GM12878 (cell line): Measurements from ENCODE around the gene FLNC. TPM values are rescaled to one million over a fixed set of nuclear protein-coding genes. Genes with fewer than 3 reads are reported as not detected.

ENCODE experiments used
- CBX5 ChIP-seq: sonication (generic); IDR thresholded peaks from 2 replicates; pipeline ENCODE4 v1.6.1; 2016; ENCODE audit warnings: low read depth, moderate library complexity, mild to moderate bottlenecking, inconsistent platforms
- EP300 ChIP-seq, 2 experiments: fragments of 150-350 bp in 1 of 2; IDR thresholded peaks; 2 replicates each; pipeline ENCODE4 v1.6.1; 2011 to 2012; ENCODE audit warnings: low read depth in 2 of 2, low read length in 2 of 2, borderline replicate concordance in 1 of 2, improper control_type of control experiment in 1 of 2, inconsistent platforms in 1 of 2; ENCODE audit not compliant: control insufficient read depth in 1 of 2
- HDAC2 ChIP-seq: fragments of 200-600 bp; sonication (generic); IDR thresholded peaks from 2 replicates; pipeline ENCODE4 v1.6.1; 2017
- JUNB ChIP-seq: IDR thresholded peaks from 2 replicates; pipeline ENCODE4 v1.6.1; 2016; ENCODE audit warnings: antibody characterized with exemption, mild to moderate bottlenecking
- NRF1 ChIP-seq: conservative IDR thresholded peaks from 2 replicates; pipeline ENCODE4 v1.6.1; 2011; ENCODE audit warnings: mild to moderate bottlenecking, low read depth, low read length, improper control_type of control experiment
- SMARCA5 ChIP-seq: fragments of 450-650 bp; IDR thresholded peaks from 2 replicates; pipeline ENCODE4 v1.6.1; 2017; ENCODE audit warnings: mild to moderate bottlenecking
- SREBF1 ChIP-seq: IDR thresholded peaks from 2 replicates; pipeline ENCODE4 v1.6.1; 2012; ENCODE audit warnings: mild to moderate bottlenecking, low read length
- SUPT20H ChIP-seq: IDR thresholded peaks from 2 replicates; pipeline ENCODE4 v1.6.1; 2011; ENCODE audit warnings: low read depth, mild to moderate bottlenecking, low read length, moderate library complexity, borderline replicate concordance; ENCODE audit not compliant: control insufficient read depth
- SUZ12 ChIP-seq: fragments of 200-600 bp; sonication (generic); IDR thresholded peaks from one replicate; pipeline ENCODE4 v1.6.1; 2018; ENCODE audit warnings: antibody characterized with exemption, mild to moderate bottlenecking; ENCODE audit not compliant: unreplicated experiment
- ZZZ3 ChIP-seq: IDR thresholded peaks from 2 replicates; pipeline ENCODE4 v1.6.1; 2011; ENCODE audit warnings: low read depth; ENCODE audit not compliant: control insufficient read depth, insufficient read length
- polyA plus RNA-seq, 11 experiments: library from polyadenylated mRNA; depleted of rRNA in 4 of 11; unstranded in 6 of 11; stranded (reverse) in 5 of 11; fragments of >200 nt; fragmentation: Nextera tagmentation in 4 of 11; fragmentation: Illumina TruSeq in 1 of 11; extraction: Ambion mirVana in 4 of 11; extraction: Trizol in 1 of 11; gene quantifications; 1 replicate in 1 of 11; 2 replicates in 10 of 11; pipeline versions ENCODE4 v1.2.1 to v1.2.3, GENCODE V29; 2011 to 2016; ENCODE audit warnings: inconsistent platforms in 2 of 11, missing spikeins in 2 of 11, low read depth in 1 of 11
- total RNA-seq, 4 experiments: library from RNA; depleted of rRNA in 3 of 4; stranded (reverse); fragments of >200 nt in 3 of 4; fragmentation: Illumina TruSeq in 1 of 4; extraction: Trizol in 1 of 4; gene quantifications; 2 replicates each; pipeline versions ENCODE4 v1.2.1 to v1.2.3, GENCODE V29; 2013 to 2021
- TF ChIP-seq, protein P1 (sequence below): fragments of 450-650 bp; IDR thresholded peaks from 2 replicates; pipeline ENCODE4 v1.6.1; 2016; ENCODE audit warnings: mild to moderate bottlenecking, moderate library complexity, borderline replicate concordance
- TF ChIP-seq, protein P2 (sequence below): fragments of 450-650 bp; IDR thresholded peaks from 2 replicates; pipeline ENCODE4 v1.6.1; 2018; ENCODE audit warnings: borderline replicate concordance, mild to moderate bottlenecking; ENCODE audit not compliant: partially characterized antibody
- TF ChIP-seq, protein P3 (sequence below): fragments of 450-650 bp; IDR thresholded peaks from 2 replicates; pipeline ENCODE4 v1.6.1; 2017; ENCODE audit warnings: borderline replicate concordance
- TF ChIP-seq, protein P4 (sequence below): IDR thresholded peaks from 2 replicates; pipeline ENCODE4 v1.6.1; 2012; ENCODE audit warnings: low read depth, low read length, improper control_type of control experiment
- TF ChIP-seq, protein P5 (sequence below): fragments of 450-650 bp; IDR thresholded peaks from 2 replicates; pipeline ENCODE4 v1.6.1; 2017; ENCODE audit warnings: low read depth, mild to moderate bottlenecking, moderate library complexity

FLNC gene
- total and polyA plus RNA-seq, 10 of the 15 experiments (the other 5 are each of a cell fraction or from before 2014, with no cell fraction given): 0.01 to 0.21 (median 0.06) TPM; not detected in 3

DNA sequence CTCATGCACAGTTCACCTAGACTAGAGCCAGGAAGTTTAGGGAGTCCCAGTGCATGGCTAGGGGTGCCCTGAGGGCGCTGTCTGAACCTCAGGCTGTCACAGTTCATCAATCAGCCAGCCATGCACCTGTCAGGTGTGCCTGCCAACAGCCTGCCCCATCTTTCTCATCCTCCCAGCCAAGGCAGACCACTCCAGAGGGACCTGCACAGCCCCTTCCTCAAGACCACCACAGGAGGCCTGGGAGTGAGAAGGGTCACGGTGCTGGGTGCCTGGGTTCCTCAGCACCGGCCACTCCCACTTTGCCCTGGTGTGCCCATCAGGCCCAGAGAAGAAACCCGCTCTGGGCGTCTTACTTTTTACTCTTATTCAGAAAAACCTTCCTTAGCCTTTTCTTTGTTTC, 40.8 kb downstream of the FLNC start (continued):
- TF ChIP-seq, protein P1, sequence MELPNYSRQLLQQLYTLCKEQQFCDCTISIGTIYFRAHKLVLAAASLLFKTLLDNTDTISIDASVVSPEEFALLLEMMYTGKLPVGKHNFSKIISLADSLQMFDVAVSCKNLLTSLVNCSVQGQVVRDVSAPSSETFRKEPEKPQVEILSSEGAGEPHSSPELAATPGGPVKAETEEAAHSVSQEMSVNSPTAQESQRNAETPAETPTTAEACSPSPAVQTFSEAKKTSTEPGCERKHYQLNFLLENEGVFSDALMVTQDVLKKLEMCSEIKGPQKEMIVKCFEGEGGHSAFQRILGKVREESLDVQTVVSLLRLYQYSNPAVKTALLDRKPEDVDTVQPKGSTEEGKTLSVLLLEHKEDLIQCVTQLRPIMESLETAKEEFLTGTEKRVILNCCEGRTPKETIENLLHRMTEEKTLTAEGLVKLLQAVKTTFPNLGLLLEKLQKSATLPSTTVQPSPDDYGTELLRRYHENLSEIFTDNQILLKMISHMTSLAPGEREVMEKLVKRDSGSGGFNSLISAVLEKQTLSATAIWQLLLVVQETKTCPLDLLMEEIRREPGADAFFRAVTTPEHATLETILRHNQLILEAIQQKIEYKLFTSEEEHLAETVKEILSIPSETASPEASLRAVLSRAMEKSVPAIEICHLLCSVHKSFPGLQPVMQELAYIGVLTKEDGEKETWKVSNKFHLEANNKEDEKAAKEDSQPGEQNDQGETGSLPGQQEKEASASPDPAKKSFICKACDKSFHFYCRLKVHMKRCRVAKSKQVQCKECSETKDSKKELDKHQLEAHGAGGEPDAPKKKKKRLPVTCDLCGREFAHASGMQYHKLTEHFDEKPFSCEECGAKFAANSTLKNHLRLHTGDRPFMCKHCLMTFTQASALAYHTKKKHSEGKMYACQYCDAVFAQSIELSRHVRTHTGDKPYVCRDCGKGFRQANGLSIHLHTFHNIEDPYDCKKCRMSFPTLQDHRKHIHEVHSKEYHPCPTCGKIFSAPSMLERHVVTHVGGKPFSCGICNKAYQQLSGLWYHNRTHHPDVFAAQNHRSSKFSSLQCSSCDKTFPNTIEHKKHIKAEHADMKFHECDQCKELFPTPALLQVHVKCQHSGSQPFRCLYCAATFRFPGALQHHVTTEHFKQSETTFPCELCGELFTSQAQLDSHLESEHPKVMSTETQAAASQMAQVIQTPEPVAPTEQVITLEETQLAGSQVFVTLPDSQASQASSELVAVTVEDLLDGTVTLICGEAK: no peak
- TF ChIP-seq CBX5 (no peak), SUPT20H (no peak), SMARCA5 (no peak), SUZ12 (no peak), EP300 (IDR thresholded peaks at IDR 0.05; ENCODE audit: borderline replicate concordance in 1 of 2, control insufficient read depth in 1 of 2, low read depth in 2 of 2, low read length in 2 of 2) (no peak), SREBF1 (no peak), ZZZ3 (no peak), NRF1 (no peak), JUNB (no peak), HDAC2 (no peak)
- TF ChIP-seq, protein P2, sequence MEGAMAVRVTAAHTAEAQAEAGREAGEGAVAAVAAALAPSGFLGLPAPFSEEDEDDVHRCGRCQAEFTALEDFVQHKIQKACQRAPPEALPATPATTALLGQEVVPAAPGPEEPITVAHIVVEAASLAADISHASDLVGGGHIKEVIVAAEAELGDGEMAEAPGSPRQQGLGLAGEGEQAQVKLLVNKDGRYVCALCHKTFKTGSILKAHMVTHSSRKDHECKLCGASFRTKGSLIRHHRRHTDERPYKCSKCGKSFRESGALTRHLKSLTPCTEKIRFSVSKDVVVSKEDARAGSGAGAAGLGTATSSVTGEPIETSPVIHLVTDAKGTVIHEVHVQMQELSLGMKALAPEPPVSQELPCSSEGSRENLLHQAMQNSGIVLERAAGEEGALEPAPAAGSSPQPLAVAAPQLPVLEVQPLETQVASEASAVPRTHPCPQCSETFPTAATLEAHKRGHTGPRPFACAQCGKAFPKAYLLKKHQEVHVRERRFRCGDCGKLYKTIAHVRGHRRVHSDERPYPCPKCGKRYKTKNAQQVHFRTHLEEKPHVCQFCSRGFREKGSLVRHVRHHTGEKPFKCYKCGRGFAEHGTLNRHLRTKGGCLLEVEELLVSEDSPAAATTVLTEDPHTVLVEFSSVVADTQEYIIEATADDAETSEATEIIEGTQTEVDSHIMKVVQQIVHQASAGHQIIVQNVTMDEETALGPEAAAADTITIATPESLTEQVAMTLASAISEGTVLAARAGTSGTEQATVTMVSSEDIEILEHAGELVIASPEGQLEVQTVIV: no peak
- TF ChIP-seq, protein P3, sequence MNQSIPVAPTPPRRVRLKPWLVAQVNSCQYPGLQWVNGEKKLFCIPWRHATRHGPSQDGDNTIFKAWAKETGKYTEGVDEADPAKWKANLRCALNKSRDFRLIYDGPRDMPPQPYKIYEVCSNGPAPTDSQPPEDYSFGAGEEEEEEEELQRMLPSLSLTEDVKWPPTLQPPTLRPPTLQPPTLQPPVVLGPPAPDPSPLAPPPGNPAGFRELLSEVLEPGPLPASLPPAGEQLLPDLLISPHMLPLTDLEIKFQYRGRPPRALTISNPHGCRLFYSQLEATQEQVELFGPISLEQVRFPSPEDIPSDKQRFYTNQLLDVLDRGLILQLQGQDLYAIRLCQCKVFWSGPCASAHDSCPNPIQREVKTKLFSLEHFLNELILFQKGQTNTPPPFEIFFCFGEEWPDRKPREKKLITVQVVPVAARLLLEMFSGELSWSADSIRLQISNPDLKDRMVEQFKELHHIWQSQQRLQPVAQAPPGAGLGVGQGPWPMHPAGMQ: no peak
- TF ChIP-seq, protein P4, sequence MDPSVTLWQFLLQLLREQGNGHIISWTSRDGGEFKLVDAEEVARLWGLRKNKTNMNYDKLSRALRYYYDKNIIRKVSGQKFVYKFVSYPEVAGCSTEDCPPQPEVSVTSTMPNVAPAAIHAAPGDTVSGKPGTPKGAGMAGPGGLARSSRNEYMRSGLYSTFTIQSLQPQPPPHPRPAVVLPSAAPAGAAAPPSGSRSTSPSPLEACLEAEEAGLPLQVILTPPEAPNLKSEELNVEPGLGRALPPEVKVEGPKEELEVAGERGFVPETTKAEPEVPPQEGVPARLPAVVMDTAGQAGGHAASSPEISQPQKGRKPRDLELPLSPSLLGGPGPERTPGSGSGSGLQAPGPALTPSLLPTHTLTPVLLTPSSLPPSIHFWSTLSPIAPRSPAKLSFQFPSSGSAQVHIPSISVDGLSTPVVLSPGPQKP: no peak
- TF ChIP-seq, protein P5, sequence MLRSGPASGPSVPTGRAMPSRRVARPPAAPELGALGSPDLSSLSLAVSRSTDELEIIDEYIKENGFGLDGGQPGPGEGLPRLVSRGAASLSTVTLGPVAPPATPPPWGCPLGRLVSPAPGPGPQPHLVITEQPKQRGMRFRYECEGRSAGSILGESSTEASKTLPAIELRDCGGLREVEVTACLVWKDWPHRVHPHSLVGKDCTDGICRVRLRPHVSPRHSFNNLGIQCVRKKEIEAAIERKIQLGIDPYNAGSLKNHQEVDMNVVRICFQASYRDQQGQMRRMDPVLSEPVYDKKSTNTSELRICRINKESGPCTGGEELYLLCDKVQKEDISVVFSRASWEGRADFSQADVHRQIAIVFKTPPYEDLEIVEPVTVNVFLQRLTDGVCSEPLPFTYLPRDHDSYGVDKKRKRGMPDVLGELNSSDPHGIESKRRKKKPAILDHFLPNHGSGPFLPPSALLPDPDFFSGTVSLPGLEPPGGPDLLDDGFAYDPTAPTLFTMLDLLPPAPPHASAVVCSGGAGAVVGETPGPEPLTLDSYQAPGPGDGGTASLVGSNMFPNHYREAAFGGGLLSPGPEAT: no peak
